GM21576 (cell line): ENCODE data around the gene SERPINB10.

Experiments used
- ATAC-seq: cut with Tn5 transposase; IDR thresholded peaks from one replicate; pipeline ENCODE4 v1.9.1; 2021; ENCODE audit warnings: mild to moderate bottlenecking, moderate library complexity; ENCODE audit not compliant: unreplicated experiment

The SERPINB10 gene

GRCh38 chr18:63890237-63890949, 17.4 kb upstream of the SERPINB10 start:
- no peak for ATAC-seq

DNA sequence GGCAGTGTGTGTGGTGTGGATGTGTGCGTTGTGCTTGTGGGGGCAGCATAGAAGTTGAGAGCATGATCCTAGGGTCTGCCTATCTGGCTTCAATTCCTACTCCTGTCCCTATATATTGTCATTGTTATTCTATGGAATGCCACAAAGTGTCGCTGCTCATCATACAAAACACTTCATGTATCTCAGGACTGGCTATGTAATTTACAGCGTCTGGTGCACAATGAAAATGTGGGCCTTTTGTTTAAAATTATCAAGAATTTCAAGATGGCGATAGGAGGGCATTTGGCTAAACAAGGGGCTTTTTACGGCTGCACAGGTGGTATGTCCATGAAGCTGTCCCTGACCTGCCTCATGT, 16.8 kb upstream of the SERPINB10 start:
- peak; percentile 65 for ATAC-seq

DNA sequence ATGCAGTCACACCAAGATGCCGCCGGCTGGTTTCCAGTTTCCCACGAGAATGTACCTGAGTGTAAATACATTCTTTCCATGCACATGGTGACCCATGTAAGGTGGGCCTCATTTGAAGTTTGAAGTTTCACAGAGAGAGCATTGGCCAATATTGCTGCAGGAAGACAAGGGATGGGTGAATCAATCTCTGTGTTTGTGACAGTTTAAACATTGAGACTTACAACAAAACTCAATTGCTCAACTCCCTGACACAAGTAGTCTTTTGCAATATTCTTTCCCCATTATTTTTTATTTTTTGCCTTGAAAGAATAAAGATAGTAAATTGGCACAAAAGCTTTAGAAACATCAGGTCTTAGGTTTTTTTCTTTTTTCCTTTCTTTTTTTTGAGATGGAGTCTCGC, 15.2 kb upstream of the SERPINB10 start:
- no peak for ATAC-seq

DNA sequence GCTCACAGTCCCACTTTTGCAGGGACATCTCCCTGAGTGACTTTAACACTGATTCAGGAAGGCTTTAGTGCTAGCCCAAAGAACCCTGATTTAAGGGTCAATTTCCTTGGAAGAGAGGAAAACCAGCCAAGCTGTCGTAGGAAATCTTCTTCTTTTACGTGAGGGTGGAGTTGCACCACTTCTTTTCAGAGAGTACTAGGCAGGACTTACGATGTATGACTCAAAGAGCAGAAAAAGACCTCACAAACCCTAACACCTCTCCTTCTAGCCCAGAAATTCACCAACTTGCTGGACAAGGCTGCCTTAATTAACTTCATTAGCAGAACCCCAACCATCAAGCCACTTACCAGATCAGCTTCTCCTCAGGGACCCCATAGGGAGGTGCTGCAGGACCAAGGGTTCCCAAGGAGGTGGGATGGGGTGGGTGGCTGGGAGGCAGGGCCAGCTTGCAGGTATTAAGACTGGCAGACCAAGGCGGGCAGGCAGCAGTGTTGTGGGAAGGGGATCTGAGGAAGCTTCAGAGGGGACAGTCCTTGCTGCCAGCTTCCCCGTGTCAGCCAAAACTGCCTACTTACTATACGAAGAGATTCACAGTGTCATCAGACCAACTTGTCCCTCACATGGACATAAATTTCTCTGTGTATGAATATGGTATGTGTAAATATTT, 13.5 kb upstream of the SERPINB10 start:
- ATAC-seq, result no peak

GRCh38 chr18:63895190-63895589, 12.6 kb upstream of the SERPINB10 start:
- no peak for ATAC-seq

DNA sequence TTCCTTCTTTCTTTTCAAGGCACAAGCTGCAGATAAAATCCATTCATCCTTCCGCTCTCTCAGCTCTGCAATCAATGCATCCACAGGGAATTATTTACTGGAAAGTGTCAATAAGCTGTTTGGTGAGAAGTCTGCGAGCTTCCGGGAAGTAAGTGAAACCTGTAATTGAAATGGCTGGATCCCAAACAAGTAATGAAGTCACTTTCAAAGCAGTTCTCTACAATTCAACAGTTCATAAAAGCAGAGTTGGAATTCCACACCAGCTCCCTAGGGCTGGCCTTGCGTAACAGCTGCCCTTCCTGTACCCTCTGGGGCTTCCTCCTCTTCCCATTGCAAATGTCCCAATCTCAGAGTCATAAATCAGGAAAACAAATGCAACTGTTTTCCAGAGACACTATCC, 10.7 kb upstream of the SERPINB10 start:
- ATAC-seq, result no peak

DNA sequence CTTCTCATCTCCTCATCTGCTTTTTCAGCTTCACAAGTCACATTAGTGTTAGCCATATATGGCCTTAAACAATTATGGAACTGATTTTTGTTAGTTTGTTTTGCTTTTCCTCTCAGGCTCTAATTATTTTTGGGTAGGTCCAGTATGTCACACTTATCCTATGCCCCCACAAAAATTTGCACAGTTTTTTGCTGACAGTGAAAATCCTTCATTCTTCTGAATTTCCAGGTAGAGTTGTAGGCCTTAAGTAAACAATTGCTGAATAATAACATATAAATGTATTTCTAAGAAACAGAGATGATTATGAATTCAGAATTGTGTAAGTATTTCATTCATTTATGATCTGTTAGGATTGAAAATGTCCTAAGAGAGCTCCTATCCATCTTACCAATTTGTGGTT, 8.6 kb upstream of the SERPINB10 start:
- ATAC-seq, result no peak

DNA sequence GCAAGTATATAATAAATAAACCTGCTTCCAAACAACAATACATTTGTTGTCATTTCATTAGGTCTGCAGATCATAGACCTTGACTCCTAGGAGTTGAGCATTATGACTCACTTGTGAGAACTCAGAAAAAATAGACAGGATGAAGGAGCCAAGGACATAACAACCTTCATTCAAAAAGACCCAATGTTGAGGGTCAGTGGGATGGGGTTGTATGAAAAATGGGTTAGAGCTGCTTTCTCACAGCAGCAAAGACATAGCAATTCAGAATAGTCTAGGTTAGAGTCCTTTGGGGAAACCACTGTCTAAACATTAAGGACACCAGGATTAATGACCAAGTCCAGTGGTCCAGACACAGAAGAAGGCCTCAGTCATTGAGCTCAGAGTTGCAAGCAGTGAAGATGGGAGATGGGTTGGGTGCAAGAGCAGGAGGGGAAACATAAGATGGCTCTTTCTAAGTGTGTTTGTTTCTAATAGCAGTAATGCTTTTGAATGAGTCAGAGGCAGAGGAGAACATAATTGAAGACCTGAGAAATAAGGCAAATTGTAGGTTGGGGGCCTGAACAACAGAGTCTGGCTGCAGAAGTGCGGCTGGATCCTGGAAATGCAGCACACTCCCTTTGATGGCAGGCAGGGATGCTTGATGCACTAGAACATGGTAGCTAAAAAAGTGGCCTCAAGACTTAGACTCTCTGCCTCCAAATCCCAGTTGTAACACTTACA, 3.7 kb upstream of the SERPINB10 start:
- no peak for ATAC-seq

- ATAC-seq, result no peak
These were observed 3.1 kb upstream of the SERPINB10 start for GRCh38 chr18:63904694-63905093.

- ATAC-seq, result peak; percentile 27
These were observed 2.4 kb upstream of the SERPINB10 start for GRCh38 chr18:63905361-63905760.

GRCh38 chr18:63906056-63906455, 1.7 kb upstream of the SERPINB10 start:
- ATAC-seq, result no peak

- ATAC-seq, result no peak
These were observed 1.1 kb downstream of the SERPINB10 start for GRCh38 chr18:63908858-63909257.

- peak; percentile 52 for ATAC-seq
These were observed 2.1 kb downstream of the SERPINB10 start for GRCh38 chr18:63909870-63910269.

DNA sequence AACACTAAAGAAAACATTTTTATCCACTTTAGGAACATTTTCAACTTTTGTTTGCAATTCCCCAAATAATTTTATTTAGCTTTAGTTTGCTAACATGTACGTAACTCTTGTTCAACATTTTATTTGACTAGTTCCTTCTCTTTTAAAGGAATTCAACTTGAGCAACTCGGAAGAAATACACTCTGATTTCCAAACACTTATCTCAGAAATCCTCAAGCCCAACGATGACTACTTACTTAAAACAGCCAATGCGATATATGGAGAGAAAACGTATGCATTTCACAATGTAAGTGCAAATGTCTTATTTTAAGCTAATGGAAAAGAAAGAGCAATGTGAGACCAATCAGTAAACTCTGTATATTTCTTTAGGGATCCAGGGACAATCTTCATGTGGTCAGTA, 10.1 kb downstream of the SERPINB10 start:
- ATAC-seq, result no peak

DNA sequence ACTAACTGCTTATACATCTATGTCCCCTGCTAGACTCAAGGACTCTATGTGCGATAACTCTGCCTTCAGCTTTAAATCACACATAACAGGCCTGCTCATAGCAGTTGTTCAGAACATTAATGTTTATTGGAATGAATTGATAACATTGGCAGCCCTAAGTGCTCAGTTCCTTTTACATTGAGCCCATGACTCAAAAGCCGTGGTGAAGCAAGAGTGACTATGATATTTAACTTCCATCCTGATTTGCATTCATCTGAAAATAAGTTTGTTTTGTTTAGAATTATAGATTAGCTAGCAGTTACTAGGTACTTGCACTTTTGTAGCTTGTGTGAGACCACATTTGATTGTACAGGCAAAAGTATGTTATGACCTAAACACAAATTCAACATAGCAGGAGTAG, 14.3 kb downstream of the SERPINB10 start:
- ATAC-seq, result no peak

- no peak for ATAC-seq
These were observed 16.8 kb downstream of the SERPINB10 start for GRCh38 chr18:63924551-63924950.

GRCh38 chr18:63928331-63928730, 20.6 kb downstream of the SERPINB10 start:
- ATAC-seq, result no peak

GRCh38 chr18:63929369-63929768, 21.6 kb downstream of the SERPINB10 start:
- peak; percentile 61 for ATAC-seq

GRCh38 chr18:63930773-63931354, 23.1 kb downstream of the SERPINB10 start:
- no peak for ATAC-seq

GRCh38 chr18:63936156-63936931, 28.6 kb downstream of the SERPINB10 start:
- ATAC-seq, result peak; percentile 97

DNA sequence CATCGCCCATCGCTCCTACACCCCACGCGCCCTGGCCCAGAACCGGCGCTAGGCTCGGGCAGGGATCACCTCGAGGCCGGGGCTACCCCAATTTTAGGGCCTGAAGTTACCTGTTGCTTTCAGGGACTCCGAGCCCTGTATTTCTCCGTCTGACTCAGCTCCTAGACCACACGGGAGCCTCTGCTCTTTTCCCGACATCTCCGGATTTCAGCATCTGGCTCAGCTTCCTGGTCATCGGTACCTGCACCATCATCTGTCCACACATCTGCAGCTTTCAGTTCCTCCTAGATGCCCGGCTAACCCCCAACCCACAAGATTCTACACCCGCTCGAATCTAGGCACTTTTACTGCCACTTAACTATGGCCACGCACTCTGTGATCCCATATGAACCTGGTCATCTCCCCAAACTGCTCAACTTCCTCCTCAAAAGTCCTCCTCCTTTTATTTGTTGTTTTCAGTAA, 29.2 kb downstream of the SERPINB10 start:
- no peak for ATAC-seq
